Kidney (tissue), 14 donors: ENCODE data around the gene CHSY1. TPM values are rescaled to one million over a fixed set of nuclear protein-coding genes. Genes with fewer than 3 reads are reported as not detected.

ENCODE experiments used
- DNase-seq, 5 donors: peaks; one replicate each; pipeline ENCODE4 v3.0.0-alpha.2; 2013 to 2020
- FAIRE-seq: peaks from 2 replicates; lab custom pipeline; 2012; peaks lifted over from hg19 to GRCh38; lab: Jason Lieb, UNC
- H3K27ac ChIP-seq, 2 donors: one replicate each; pipeline ENCODE4 v1.7.0; 2013; ENCODE audit warnings: low read depth in 2 of 2, low read length in 2 of 2, inconsistent platforms in 1 of 2
- H3K27me3 ChIP-seq: one replicate; pipeline ENCODE4 v1.7.1; 2013; ENCODE audit warnings: low read length, inconsistent platforms; ENCODE audit not compliant: control insufficient read depth, insufficient read depth
- H3K36me3 ChIP-seq, 3 donors: one replicate each; pipeline versions ENCODE4 v1.7.0 to v1.7.1; 2013; ENCODE audit warnings: low read length in 3 of 3, control low read depth in 1 of 3, inconsistent platforms in 1 of 3; ENCODE audit not compliant: insufficient read depth in 3 of 3, control insufficient read depth in 2 of 3
- H3K4me1 ChIP-seq, 3 donors: one replicate each; pipeline versions ENCODE4 v1.7.0 to v1.7.1; 2013; ENCODE audit warnings: low read length in 3 of 3, inconsistent platforms in 1 of 3, low read depth in 1 of 3; ENCODE audit not compliant: control insufficient read depth in 2 of 3, insufficient read depth in 2 of 3
- H3K4me3 ChIP-seq, 3 donors: one replicate each; pipeline versions ENCODE4 v1.7.0 to v1.8.1; 2013; ENCODE audit warnings: low read length in 3 of 3, control low read depth in 1 of 3, inconsistent platforms in 1 of 3
- H3K9ac ChIP-seq, 3 donors: one replicate each; pipeline versions ENCODE4 v1.7.0 to v1.7.1; 2013; ENCODE audit warnings: low read length in 3 of 3, control low read depth in 1 of 3, inconsistent platforms in 1 of 3
- H3K9me3 ChIP-seq, 3 donors: one replicate each; pipeline versions ENCODE4 v1.7.0 to v1.7.1; 2013; ENCODE audit warnings: low read length in 3 of 3, control low read depth in 1 of 3, inconsistent platforms in 1 of 3; ENCODE audit not compliant: control insufficient read depth in 2 of 3, insufficient read depth in 1 of 3
- intact Hi-C: fragments of 100-400 bp; cut with DNase I; formaldehyde crosslinking; loops from one replicate; pipeline ENCODE4 v1.11.1; 2022
- polyA plus RNA-seq: library from polyadenylated mRNA; stranded (reverse); fragments of 350-450 nt; fragmentation: Illumina TruSeq; extraction: RNeasy Lipid Tissue Mini Kit (QIAGEN cat#74804); gene quantifications from one replicate; pipeline ENCODE4 v1.2.3, GENCODE V29; 2014; ENCODE audit warnings: low read depth, low replicate concordance; ENCODE audit not compliant: insufficient read depth
- total RNA-seq: library from RNA; stranded (reverse); fragmentation: NEBNext Ultra II Directional; extraction: Animal tissue kit (Norgen Biotek cat#: 25700); gene quantifications from one replicate; pipeline ENCODE4 v1.2.1, GENCODE V29; 2021
- TF ChIP-seq, protein P1 (sequence below): IDR thresholded peaks from 3 replicates; pipeline ENCODE4 v1.5.1; 2012; ENCODE audit warnings: mild to moderate bottlenecking, moderate library complexity, borderline replicate concordance; ENCODE audit not compliant: insufficient read depth; ENCODE audit errors: extremely low read depth
- donor health status: control.
- donor health status: control.
- donor health status: control.
- donor health status: control.
- donor health status: control.
- donor health status: DM: yes; HTN: yes; CAD: no.
- donor health status: Normal renal cell carcinoma (clear cell type).

CHSY1 gene
- total and polyA plus RNA-seq, 2 donors from 2014 or later, result 7.2 to 41.6 TPM

DNA sequence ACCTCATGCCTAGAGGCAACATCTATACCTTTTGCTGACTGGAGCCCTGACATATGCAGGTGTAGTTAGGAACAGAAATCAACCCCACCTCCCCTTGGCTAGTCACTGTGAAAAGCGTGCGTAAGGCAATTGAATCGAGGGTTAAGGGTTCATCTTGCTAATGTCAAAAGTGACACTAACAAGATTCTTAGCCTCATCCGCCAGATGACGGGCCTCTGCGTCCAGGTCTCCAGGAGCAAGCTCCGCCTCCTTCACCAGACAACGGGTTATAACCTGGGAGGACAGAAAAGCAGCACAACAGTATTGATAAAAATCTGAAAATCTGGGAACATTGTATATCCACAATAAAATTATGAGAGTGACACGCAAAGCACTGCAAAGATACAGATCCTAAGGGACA, 20.7 kb upstream of the CHSY1 start:
- Histone ChIP-seq H3K27ac (no peak overlapping the region), H3K27me3 (no peaks in the 10 kb centered on the region), H3K4me1 (peaks cover 0 to 4% (median 0%) of the 10 kb centered on the region in 3 donors), H3K36me3 (peaks cover 16 to 42% (median 42%) of the 10 kb centered on the region in 3 donors), H3K9ac (no peak overlapping the region), H3K4me3 (no peak overlapping the region), H3K9me3 (no peaks in the 10 kb centered on the region)
- TF ChIP-seq, protein P1, sequence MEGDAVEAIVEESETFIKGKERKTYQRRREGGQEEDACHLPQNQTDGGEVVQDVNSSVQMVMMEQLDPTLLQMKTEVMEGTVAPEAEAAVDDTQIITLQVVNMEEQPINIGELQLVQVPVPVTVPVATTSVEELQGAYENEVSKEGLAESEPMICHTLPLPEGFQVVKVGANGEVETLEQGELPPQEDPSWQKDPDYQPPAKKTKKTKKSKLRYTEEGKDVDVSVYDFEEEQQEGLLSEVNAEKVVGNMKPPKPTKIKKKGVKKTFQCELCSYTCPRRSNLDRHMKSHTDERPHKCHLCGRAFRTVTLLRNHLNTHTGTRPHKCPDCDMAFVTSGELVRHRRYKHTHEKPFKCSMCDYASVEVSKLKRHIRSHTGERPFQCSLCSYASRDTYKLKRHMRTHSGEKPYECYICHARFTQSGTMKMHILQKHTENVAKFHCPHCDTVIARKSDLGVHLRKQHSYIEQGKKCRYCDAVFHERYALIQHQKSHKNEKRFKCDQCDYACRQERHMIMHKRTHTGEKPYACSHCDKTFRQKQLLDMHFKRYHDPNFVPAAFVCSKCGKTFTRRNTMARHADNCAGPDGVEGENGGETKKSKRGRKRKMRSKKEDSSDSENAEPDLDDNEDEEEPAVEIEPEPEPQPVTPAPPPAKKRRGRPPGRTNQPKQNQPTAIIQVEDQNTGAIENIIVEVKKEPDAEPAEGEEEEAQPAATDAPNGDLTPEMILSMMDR, result no peak
- intact Hi-C loops, result no loop called here
- DNase-seq (peak in 1 of 5 donors; percentile 42), FAIRE-seq (no peak)

DNA sequence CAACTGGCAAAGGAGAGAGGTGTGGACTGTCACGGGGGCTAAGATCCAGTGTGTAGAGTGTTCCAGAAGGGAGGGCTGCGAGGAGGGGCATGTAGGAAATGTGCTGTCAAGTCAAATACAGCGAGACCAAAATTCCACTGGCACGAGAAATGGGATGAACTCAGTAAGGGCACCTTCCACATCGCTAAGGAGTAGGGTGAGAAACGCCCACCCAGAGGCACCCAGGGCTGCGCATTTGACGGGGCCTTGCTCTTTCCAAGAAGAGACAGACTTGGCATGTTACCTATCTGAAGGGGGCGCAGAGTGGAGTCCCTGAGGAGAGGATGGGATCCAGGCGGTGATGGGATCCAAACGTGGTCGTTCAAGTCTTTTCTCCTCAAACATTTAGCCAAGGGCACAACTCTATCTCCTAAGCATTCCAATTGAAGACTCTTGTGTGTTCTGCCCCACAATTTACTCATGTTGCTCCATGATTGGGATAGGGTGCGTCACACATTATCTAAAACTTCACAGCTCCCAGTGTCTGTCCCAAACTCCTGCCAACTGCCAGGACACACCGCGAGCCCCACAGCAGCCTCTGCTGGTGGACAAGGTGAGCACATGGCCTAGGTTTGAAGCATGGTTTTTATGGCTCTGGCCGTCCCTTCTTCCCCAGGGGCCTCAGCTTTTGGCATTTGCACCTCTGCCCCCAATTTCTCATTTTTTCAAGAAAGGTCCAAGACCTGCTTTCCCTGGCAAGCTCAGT, 17.8 kb upstream of the CHSY1 start:
- peaks cover 12 to 37% (median 36%) of the 10 kb centered on the region in 3 donors for H3K36me3 ChIP-seq
- intact Hi-C loops, result no loop called here

DNA sequence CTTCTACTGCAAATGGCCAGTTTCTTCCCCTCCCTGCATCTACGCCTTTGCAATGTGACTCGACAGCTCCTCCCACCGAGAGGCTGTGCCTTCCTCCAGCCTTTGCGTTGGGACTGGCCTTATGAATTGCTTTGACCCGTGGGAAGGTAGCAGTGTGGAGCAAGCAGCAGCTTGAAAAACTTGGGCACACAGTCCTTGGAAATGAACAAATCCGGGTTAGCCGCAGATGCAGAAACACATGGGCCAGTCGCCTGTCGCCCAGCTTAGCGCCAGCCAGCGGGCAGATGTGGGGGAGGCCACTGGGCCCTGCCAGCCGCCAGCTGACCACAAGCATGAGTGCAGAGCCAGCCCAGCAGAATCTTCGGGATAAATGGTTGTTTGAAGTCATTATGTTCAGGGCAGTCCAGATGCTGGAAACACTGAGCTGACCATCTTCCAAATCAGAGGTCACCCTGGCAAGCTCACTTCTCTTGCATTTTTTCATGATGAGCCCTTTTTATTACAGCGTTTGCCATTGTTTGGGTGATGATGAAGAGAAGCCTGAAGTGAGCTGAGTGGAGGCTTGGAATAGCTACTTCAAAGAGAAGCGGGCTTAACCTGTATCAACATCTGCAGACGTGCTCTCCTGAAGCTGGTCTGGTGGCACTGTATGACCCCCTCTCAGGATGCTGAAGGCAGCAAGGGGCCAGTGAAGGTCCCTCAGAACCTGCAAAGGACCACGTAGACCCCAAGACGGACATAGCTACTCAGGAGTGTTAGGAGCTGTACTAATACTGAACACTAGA, 15.7 kb upstream of the CHSY1 start:
- no peak overlapping the region for H3K9ac ChIP-seq

More for the DNA sequence above, 17.8 kb upstream of the CHSY1 start:
- Histone ChIP-seq H3K9ac (no peak overlapping the region), H3K4me3 (no peak overlapping the region), H3K4me1 (no peaks in the 10 kb centered on the region), H3K27ac (no peak overlapping the region), H3K9me3 (no peaks in the 10 kb centered on the region), H3K27me3 (no peaks in the 10 kb centered on the region)
- no peak for FAIRE-seq
- TF ChIP-seq, protein P1, result peak; percentile 12
- DNase-seq, result no peak

More for the DNA sequence above, 15.7 kb upstream of the CHSY1 start:
- intact Hi-C loops, result no loop called here
- no peak for FAIRE-seq
- Histone ChIP-seq H3K9me3 (no peaks in the 10 kb centered on the region), H3K36me3 (peaks cover 7 to 19% (median 15%) of the 10 kb centered on the region in 3 donors), H3K27me3 (no peaks in the 10 kb centered on the region), H3K4me3 (no peak overlapping the region), H3K4me1 (peaks cover 0 to 2% (median 0%) of the 10 kb centered on the region in 3 donors), H3K27ac (no peak overlapping the region)
- TF ChIP-seq, protein P1, result no peak
- DNase-seq, result peak in 1 of 5 donors; percentile 27
